ENCODE measurements around the gene UPF1.
"Not testable (repeated sequence)": the region's sequence is repeated elsewhere in the genome, so short reads cannot be mapped to it uniquely, and the experiment has no call there.

The UPF1 gene

GRCh38 chr19:18898607-18899408 is 67.0 kb downstream of the UPF1 start:
- DNase-seq (ENCODE audit: low read depth in 2 of 2): no peak

- DNase-seq (ENCODE audit: low read depth in 2 of 2): no peak
Observed at GRCh38 chr19:18899624-18900560, 68.1 kb downstream of the UPF1 start.

- DNase-seq (ENCODE audit: low read depth in 2 of 2): no peak
Observed at GRCh38 chr19:18900700-18901481, 69.1 kb downstream of the UPF1 start.

GRCh38 chr19:18901491-18901890 is 69.7 kb downstream of the UPF1 start:
- DNase-seq (ENCODE audit: low read depth in 2 of 2): no peak

GRCh38 chr19:18902519-18902918 is 70.8 kb downstream of the UPF1 start:
- DNase-seq (ENCODE audit: low read depth in 2 of 2): not testable (repeated sequence)

GRCh38 chr19:18903156-18904037 is 71.6 kb downstream of the UPF1 start:
- DNase-seq (ENCODE audit: low read depth in 2 of 2): no peak

GRCh38 chr19:18904334-18905057 is 72.7 kb downstream of the UPF1 start:
- DNase-seq (ENCODE audit: low read depth in 2 of 2): no peak

GRCh38 chr19:18905058-18905456 is 73.3 kb downstream of the UPF1 start:
- DNase-seq (ENCODE audit: low read depth in 2 of 2): no peak

- no peak for DNase-seq (ENCODE audit: low read depth in 2 of 2)
Observed at GRCh38 chr19:18905513-18906236, 73.9 kb downstream of the UPF1 start.

GRCh38 chr19:18906605-18907519 is 75.1 kb downstream of the UPF1 start:
- DNase-seq (ENCODE audit: low read depth in 2 of 2): no peak

- no peak for DNase-seq (ENCODE audit: low read depth in 2 of 2)
Observed at GRCh38 chr19:18908917-18909619, 77.3 kb downstream of the UPF1 start.

GRCh38 chr19:18910010-18910409 is 78.3 kb downstream of the UPF1 start:
- no peak for DNase-seq (ENCODE audit: low read depth in 2 of 2)

GRCh38 chr19:18910801-18911436 is 79.2 kb downstream of the UPF1 start:
- DNase-seq (ENCODE audit: low read depth in 2 of 2): no peak

GRCh38 chr19:18912933-18913332 is 81.2 kb downstream of the UPF1 start:
- DNase-seq (ENCODE audit: low read depth in 2 of 2): no peak

- DNase-seq (ENCODE audit: low read depth in 2 of 2): no peak
Observed at GRCh38 chr19:18913466-18913865, 81.7 kb downstream of the UPF1 start.

GRCh38 chr19:18915639-18916038 is 83.9 kb downstream of the UPF1 start:
- DNase-seq (ENCODE audit: low read depth in 2 of 2): no peak

- not testable (repeated sequence) for DNase-seq (ENCODE audit: low read depth in 2 of 2)
Observed at GRCh38 chr19:18917593-18917992, 85.8 kb downstream of the UPF1 start.

All from stimulated activated CD8-positive, alpha-beta memory T cell treated with anti-CD3 and anti-CD28 coated beads, Interleukin-7, amount 100 ng/mL, for 4 hours (primary cell).